Esophagus squamous epithelium (tissue), 4 donors: ENCODE measurements around the gene SPIN2A.
A peak's percentile ranks its signal among the peaks of the same experiment; 100 is the strongest.

Experiments
- CTCF ChIP-seq, 6 experiments: fragments of 450-650 bp in 4 of 6; fragments of 200-600 bp in 2 of 6; sonication (generic) in 2 of 6; IDR thresholded peaks; one replicate each; pipeline ENCODE4 v1.5.1; 2016 to 2019; ENCODE audit warnings: antibody characterized with exemption in 6 of 6, mild to moderate bottlenecking in 4 of 6, moderate library complexity in 4 of 6
- POLR2A ChIP-seq, 4 donors: fragments of 450-650 bp; IDR thresholded peaks; one replicate each; pipeline ENCODE4 v1.6.1; 2017; ENCODE audit warnings: antibody characterized with exemption in 4 of 4, mild to moderate bottlenecking in 4 of 4, moderate library complexity in 3 of 4

GRCh38 chrX:57156397-57157049 lies 19.3 kb upstream of the SPIN2A start:
- TF ChIP-seq POLR2A (IDR thresholded peaks at IDR 0.05) (no peak), CTCF (IDR thresholded peaks at IDR 0.05) (peak in 2 of 6 experiments; percentile 9 to 45)
